Lower leg skin (tissue), 3 donors: Measurements from ENCODE around the gene TICRR.

Source experiments
- CTCF ChIP-seq, 3 donors: fragments of 450-650 bp; IDR thresholded peaks; one replicate each; pipeline ENCODE4 v1.5.1; 2016; ENCODE audit warnings: antibody characterized with exemption in 3 of 3, mild to moderate bottlenecking in 3 of 3, moderate library complexity in 2 of 3
- POLR2A ChIP-seq, 2 donors: fragments of 450-650 bp; IDR thresholded peaks; one replicate each; pipeline ENCODE4 v1.6.1; 2016 to 2017; ENCODE audit warnings: antibody characterized with exemption in 2 of 2, mild to moderate bottlenecking in 1 of 2, moderate library complexity in 1 of 2

- no peak for TF ChIP-seq CTCF (IDR thresholded peaks at IDR 0.05)
- no peak for TF ChIP-seq POLR2A (IDR thresholded peaks at IDR 0.05)
Measured at GRCh38 chr15:89630260-89630659, 55.0 kb downstream of the TICRR start.
